ENCODE measurements around the gene SKP1.
A peak's percentile ranks its signal among the peaks of the same experiment; 100 is the strongest.
"Not testable (repeated sequence)": the region's sequence is repeated elsewhere in the genome, so short reads cannot be mapped to it uniquely, and the experiment has no call there.

SKP1 gene

GRCh38 chr5:134175921-134176510, 734 bp downstream of the SKP1 start:
- no peak for DNase-seq

DNA sequence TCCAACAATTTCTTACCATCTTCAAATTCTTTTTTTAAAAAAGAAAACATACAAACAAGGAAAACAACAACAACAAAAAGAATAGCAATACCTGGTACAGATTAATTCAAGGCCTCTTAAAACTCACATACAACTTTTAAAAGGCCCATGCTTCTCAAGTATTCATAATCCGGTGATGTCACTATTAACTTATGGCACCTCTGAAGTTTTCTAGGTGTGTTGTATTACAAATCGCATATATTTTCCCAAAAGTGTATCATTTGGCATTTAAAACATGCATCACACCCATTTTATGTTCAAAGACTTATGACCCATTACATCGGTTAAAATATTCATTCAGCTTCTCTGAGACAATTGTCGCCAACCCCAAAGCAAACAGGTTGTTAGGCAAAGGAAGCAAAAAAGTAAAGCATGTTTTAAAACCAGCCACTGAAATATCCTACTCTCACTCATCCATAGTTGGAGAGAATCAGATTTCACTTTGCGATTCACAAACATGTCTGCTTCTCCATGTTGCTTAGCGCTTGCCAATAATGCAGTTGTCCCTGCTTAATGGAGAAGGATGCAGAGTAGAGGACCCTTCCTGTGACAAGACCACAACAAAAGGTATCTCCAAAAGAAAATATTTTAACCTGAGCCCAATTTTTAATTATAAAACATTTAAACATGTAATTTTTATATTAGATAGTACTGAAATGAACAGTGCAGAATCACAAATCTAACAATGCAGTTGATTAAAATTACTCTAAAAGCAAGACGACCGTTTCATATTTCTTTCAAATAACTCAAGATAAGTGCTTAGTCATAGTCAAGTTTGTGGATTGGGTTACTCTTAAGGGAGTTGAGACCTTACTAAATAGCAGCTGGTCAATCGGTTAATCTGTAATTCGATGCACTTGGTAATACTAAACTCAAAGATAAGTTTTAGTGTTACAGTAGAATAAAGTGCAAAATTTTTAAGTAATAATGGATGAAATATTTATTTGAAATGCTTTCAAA, 1.6 kb downstream of the SKP1 start:
- no peak for DNase-seq

GRCh38 chr5:134171972-134172371, 4.8 kb downstream of the SKP1 start:
- no peak for DNase-seq

GRCh38 chr5:134162592-134162991, 14.2 kb downstream of the SKP1 start:
- no peak for DNase-seq

- DNase-seq: no peak
Measured at GRCh38 chr5:134161513-134162395, 15.0 kb downstream of the SKP1 start.

DNA sequence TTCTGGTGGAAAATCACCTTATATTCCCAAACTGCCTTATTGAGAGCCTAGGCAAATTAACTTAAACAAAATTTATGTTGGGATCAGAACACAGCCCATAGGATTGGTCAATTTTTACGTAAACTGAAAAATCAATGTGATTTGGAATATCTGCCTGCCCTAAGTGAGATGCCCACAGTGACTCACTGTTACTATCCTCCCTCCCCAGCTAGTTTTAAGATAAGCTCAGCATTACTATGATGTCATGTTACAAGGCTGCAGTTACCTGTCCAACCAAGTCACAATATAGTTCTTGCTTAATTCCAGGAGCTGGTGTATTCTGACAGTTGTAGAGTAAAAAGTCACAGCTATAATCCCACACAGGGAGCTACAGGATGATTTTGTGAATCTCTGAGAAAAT, 23.1 kb downstream of the SKP1 start:
- no peak for DNase-seq

DNA sequence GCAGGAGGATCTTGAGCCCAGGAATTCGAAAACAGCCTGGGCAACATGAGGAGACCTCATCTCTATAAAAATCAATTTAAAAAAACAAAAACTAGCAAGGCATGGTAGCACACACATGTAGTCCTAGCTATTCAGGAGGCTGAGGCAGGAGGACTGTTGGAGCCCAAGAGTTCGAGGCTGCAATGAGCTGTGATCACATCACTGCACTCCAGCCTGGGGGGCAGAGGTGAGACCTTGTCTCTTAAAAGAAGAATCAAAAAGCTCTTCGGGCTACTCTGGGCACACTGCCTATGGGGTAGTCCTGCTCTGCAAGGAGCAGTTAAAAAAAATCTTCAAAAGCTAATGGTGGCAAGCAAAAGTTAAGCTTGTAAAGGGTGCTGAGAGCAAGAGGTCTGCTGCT, 23.5 kb downstream of the SKP1 start:
- DNase-seq: no peak

- DNase-seq: not testable (repeated sequence)
Measured at GRCh38 chr5:134152173-134152832, 24.4 kb downstream of the SKP1 start.

- DNase-seq: no peak
Measured at GRCh38 chr5:134151723-134152122, 25.0 kb downstream of the SKP1 start.

- DNase-seq: no peak
Measured at GRCh38 chr5:134149571-134150303, 27.0 kb downstream of the SKP1 start.

DNA sequence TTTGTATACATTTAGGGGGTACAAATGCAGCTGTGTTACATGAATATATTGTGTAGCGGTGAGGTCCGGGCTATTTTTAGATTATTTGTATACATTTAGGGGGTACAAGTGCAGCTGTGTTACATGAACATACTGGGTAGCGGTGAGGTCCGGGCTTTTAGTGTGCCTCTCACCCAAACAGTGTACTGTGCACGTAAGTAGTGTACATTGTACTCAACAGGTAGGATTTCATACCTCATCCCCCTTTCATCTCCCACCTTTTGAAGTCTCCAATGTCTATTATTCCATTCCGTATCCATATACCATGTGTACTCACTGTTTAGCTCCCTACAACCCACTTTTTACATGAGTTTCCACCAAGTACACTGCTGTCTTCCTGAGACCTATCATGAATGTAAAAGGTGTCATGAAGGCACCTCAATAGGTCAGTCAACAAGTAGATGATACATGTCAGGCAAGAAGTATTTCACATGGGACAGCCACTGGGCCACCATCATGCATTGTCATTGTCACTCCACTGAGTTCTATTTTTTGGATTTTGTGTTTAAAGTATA, 27.7 kb downstream of the SKP1 start:
- no peak for DNase-seq

- no peak for DNase-seq
Measured at GRCh38 chr5:134148316-134148715, 28.4 kb downstream of the SKP1 start.

DNA sequence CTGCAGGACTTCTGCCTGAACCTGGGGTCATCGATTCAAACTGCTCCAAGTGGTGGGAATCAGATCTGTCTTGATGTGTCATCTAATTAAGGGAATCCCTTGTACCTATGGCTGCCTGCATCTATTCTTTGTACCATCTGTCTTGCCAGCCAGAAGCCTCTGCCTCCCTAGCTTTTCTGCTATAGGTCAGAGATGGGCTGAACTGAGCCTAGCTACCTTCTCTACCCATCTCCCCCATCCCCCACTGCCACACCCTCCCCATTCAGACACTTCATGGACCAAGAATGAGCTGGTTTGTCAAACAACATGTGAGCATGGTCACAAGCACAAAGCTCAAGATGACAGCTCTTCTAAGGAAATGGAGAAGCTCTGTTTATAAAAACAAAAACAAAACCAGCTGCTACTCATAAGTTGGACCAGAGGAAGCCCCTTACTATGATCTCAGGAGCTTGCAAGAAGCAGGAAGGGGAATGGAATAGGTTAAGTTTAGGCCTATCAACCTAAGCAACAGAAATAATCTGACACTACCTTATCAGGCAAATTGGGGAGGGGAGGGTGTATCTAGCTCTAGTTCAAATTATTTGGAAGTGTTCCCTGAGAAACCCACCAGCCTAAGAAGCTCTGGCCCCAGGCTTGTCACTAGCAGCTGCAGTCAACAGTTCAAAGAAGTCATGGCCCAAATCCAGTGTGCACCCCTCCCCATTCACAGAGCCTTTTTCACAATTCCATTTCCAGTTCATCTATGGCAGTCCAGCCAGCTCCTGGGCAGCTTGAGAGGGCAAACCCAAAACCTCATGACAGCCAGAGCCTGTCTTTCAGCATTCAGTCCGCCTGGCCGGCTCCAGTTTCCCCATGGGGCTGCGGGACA, 29.9 kb downstream of the SKP1 start:
- peak; percentile 12 for DNase-seq

- DNase-seq: peak; percentile 86
Measured at GRCh38 chr5:134145779-134146581, 30.8 kb downstream of the SKP1 start.

- DNase-seq: peak; percentile 11
Measured at GRCh38 chr5:134145041-134145757, 31.6 kb downstream of the SKP1 start.

DNA sequence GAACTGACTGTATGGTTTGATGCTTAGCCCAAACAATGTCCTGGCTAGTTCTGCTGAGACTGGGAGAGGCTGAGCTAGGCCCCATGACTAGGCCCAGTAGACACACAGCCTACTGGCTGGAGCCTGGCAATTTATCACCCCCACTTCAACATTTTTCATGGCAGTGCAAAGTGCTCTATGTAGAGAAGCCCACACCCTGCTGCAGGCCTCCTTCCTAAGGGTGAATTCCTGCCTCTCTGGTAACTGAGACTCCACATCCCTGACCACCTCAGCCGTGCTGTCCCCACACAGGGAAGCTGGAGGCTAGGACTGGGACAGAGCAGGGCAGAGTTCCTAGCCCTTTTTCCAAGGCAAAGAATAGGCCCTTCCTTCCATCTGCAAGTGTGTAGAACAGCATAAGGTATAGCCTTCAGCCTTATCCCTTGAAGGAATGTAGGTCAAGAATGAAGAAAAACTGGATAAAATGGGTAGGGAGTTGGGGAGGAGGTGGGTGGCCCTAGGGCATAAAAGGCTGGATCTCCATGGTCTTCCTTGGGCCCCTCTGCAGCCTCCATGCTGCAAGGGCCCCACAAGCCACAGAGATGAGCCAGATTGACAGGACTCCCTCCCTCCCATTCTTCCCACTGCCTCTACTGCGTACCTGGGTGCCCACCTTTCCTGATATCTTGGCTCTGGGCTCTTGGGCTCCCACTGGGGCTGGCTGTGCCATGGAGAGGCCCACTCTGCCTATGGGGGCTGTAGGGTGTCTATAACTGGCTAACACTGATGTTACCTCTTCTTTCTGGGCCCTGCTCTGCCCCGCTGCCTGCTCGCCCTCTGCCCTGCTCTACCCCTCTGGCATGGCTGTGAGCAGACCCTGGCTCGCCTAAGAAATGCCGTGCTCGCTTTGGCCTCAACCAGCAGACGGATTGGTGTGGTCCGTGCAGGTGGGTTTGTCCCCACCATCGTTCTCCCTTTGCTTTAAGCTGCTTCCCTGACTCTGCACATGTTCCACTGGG, 32.5 kb downstream of the SKP1 start:
- DNase-seq: peak; percentile 15

DNA sequence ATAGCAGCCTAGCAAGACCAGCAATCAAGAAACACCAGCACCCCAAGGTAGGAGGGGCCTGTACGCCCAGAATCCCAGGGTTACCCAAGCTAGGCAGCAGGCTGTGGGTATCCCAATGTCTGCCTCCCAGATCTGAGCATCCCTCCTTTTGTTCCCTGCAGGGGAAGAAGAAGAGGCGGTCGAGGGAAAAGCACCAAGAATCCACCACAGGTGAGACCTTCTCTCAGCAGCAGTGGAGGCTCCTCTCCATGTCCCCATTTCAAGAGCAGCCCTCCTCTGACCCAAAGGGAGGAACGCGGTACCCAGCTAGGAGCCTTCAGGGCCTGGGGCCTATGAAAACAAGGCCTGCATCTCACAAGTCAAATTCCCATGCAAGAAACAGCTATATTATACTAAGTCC, 33.3 kb downstream of the SKP1 start:
- DNase-seq: peak; percentile 11

- DNase-seq: peak; percentile 11
Measured at GRCh38 chr5:134142806-134143205, 33.9 kb downstream of the SKP1 start.

Data from activated CD8-positive, alpha-beta memory T cell treated with anti-CD3 and anti-CD28 coated beads, Interleukin-2, amount 50 U/mL, for 4 hours (primary cell).